Esophagus squamous epithelium (tissue), 4 donors: Measurements from ENCODE around the gene LRIG1.

ENCODE experiments used
- CTCF ChIP-seq, 6 experiments: fragments of 450-650 bp in 4 of 6; fragments of 200-600 bp in 2 of 6; sonication (generic) in 2 of 6; IDR thresholded peaks; one replicate each; pipeline ENCODE4 v1.5.1; 2016 to 2019; ENCODE audit warnings: antibody characterized with exemption in 6 of 6, mild to moderate bottlenecking in 4 of 6, moderate library complexity in 4 of 6
- POLR2A ChIP-seq, 4 donors: fragments of 450-650 bp; IDR thresholded peaks; one replicate each; pipeline ENCODE4 v1.6.1; 2017; ENCODE audit warnings: antibody characterized with exemption in 4 of 4, mild to moderate bottlenecking in 4 of 4, moderate library complexity in 3 of 4

- TF ChIP-seq CTCF (IDR thresholded peaks at IDR 0.05) = no peak
- TF ChIP-seq POLR2A (IDR thresholded peaks at IDR 0.05) = no peak
Observed at GRCh38 chr3:66362541-66362941, 138.3 kb downstream of the LRIG1 start.
